HCT116 (cell line): ENCODE data around the gene DGKB. TPM values are rescaled to one million over a fixed set of nuclear protein-coding genes. Genes with fewer than 3 reads are reported as not detected.

ENCODE experiments used
- ATAC-seq: fragments of 200-7000 bp; cut with Tn5 transposase; 2 replicates; pipeline ENCODE4 v1.9.1; 2020; ENCODE audit warnings: mild to moderate bottlenecking, moderate library complexity
- BruUV-seq: library from RNA; stranded (reverse); fragments of 400-500 nt; replicated peaks from 2 replicates; lab custom pipeline; 2021; lab: Mats Ljungman, UMichigan
- CTCF ChIA-PET: fragments of 300-600 bp; sonication (Branson Sonifier 250); formaldehyde crosslinking; loops from one replicate; lab custom pipeline; 2021; ENCODE audit warnings: antibody characterized with exemption; lab: Charles Lee
- POLR2A ChIA-PET: fragments of 300-600, 350-600 bp; sonication (Branson Sonifier 250); formaldehyde crosslinking; loops from one replicate; lab custom pipeline; 2021; ENCODE audit warnings: antibody characterized with exemption; lab: Charles Lee
- RAD21 ChIA-PET, 2 experiments: fragments of 300-600 bp; sonication (Branson Sonifier 250); formaldehyde crosslinking; loops; one replicate each; lab custom pipeline; 2023; ENCODE audit warnings: low total read pairs in 2 of 2; ENCODE audit not compliant: uncharacterized antibody in 2 of 2, unreplicated experiment in 2 of 2, low non-redundant PET in 1 of 2; lab: Charles Lee
- DNase-seq: peaks from one replicate; pipeline ENCODE4 v3.0.0-alpha.2; 2010; ENCODE audit warnings: low read depth, low spot score
- H2AFZ ChIP-seq: fragments of 200-600 bp; shearing (Covaris generic), sonication (generic); 2 replicates; pipeline ENCODE4 v1.6.1; 2017; ENCODE audit warnings: low read depth, mixed run types, mixed read lengths, antibody characterized with exemption, low read length; ENCODE audit not compliant: poor library complexity, severe bottlenecking
- H3K27ac ChIP-seq: 2 replicates; pipeline ENCODE4 v1.5.1; 2012; ENCODE audit warnings: low read depth, low read length
- H3K27me3 ChIP-seq: fragments of 200-600 bp; sonication (generic); 2 replicates; pipeline ENCODE4 v1.6.1; 2016; ENCODE audit warnings: mixed run types, low read length, mixed read lengths; ENCODE audit not compliant: insufficient read depth
- H3K36me3 ChIP-seq, 2 experiments: fragments of 200-500 bp in 1 of 2; fragments of 200-600 bp in 1 of 2; sonication (Bioruptor generic) in 1 of 2; sonication (generic) in 1 of 2; 2 replicates each; pipeline versions ENCODE4 v1.5.1 to v1.6.1; 2014 to 2016; ENCODE audit warnings: low read length in 2 of 2, inconsistent platforms in 1 of 2, mixed read lengths in 1 of 2, mixed run types in 1 of 2; ENCODE audit not compliant: insufficient read depth in 2 of 2, control insufficient read depth in 1 of 2
- H3K4me1 ChIP-seq, 2 experiments: fragments of 200-600 bp in 1 of 2; sonication (generic) in 1 of 2; 2 replicates each; pipeline versions ENCODE4 v1.5.1 to v1.6.1; 2012 to 2017; ENCODE audit warnings: low read length in 2 of 2, inconsistent platforms in 1 of 2, mild to moderate bottlenecking in 1 of 2, mixed read lengths in 1 of 2, mixed run types in 1 of 2, moderate library complexity in 1 of 2; ENCODE audit not compliant: insufficient read depth in 2 of 2, control insufficient read depth in 1 of 2
- H3K4me2 ChIP-seq: fragments of 200-600 bp; sonication (generic); 2 replicates; pipeline ENCODE4 v1.6.1; 2017; ENCODE audit warnings: mixed run types, low read length, mixed read lengths
- H3K4me3 ChIP-seq, 2 experiments: fragments of 200-600 bp in 1 of 2; sonication (generic) in 1 of 2; replicated peaks in 1 of 2; 2 replicates each; pipeline ENCODE4 v1.5.1; 2011 to 2016; ENCODE audit warnings: low read length in 2 of 2, control low read depth in 1 of 2, low read depth in 1 of 2, mild to moderate bottlenecking in 1 of 2, mixed read lengths in 1 of 2, mixed run types in 1 of 2
- H3K79me2 ChIP-seq: fragments of 200-600 bp; sonication (generic); 2 replicates; pipeline ENCODE4 v1.6.1; 2017; ENCODE audit warnings: mild to moderate bottlenecking, mixed run types, low read length, moderate library complexity, mixed read lengths; ENCODE audit not compliant: insufficient read depth
- H3K9ac ChIP-seq: fragments of 200-600 bp; sonication (generic); 2 replicates; pipeline ENCODE4 v1.6.1; 2016; ENCODE audit warnings: low read length, mixed read lengths
- H3K9me2 ChIP-seq: fragments of 200-600 bp; sonication (generic), shearing (Covaris generic); 2 replicates; pipeline ENCODE4 v1.6.1; 2017; ENCODE audit warnings: mixed run types, mild to moderate bottlenecking, moderate library complexity; ENCODE audit not compliant: insufficient read depth
- H3K9me3 ChIP-seq, 2 experiments: fragments of 200-500 bp in 1 of 2; fragments of 200-600 bp in 1 of 2; sonication (Bioruptor generic) in 1 of 2; sonication (generic) in 1 of 2; 2 replicates each; pipeline ENCODE4 v1.6.1; 2014 to 2017; ENCODE audit warnings: low read length in 2 of 2, mixed read lengths in 2 of 2, inconsistent platforms in 1 of 2, low read depth in 1 of 2, mild to moderate bottlenecking in 1 of 2, mixed run types in 1 of 2, moderate library complexity in 1 of 2; ENCODE audit not compliant: control insufficient read depth in 1 of 2, insufficient read depth in 1 of 2
- H4K20me1 ChIP-seq: fragments of 200-600 bp; sonication (generic), shearing (Covaris generic); 2 replicates; pipeline ENCODE4 v1.6.1; 2017; ENCODE audit warnings: mixed run types, mild to moderate bottlenecking, moderate library complexity; ENCODE audit not compliant: insufficient read depth
- CBX3 ChIP-seq: IDR thresholded peaks from 2 replicates; pipeline ENCODE4 v1.6.1; 2012; ENCODE audit warnings: low read depth
- CEBPB ChIP-seq: IDR thresholded peaks from 2 replicates; pipeline ENCODE4 v1.6.1; 2012; ENCODE audit warnings: low read depth
- EGR1 ChIP-seq: IDR thresholded peaks from 2 replicates; pipeline ENCODE4 v1.6.1; 2012; ENCODE audit warnings: low read depth
- ELF1 ChIP-seq: IDR thresholded peaks from 2 replicates; pipeline ENCODE4 v1.6.1; 2012; ENCODE audit warnings: low read depth, borderline replicate concordance
- EZH2 ChIP-seq: fragments of 200-600 bp; sonication (generic); IDR thresholded peaks from 2 replicates; pipeline ENCODE4 v1.6.1; 2017; ENCODE audit warnings: antibody characterized with exemption, mixed run types
- FOSL1 ChIP-seq: IDR thresholded peaks from 2 replicates; pipeline ENCODE4 v1.6.1; 2012; ENCODE audit warnings: low read depth
- MAX ChIP-seq: IDR thresholded peaks from 2 replicates; pipeline ENCODE4 v1.6.1; 2012
- POLR2A ChIP-seq: IDR thresholded peaks from 2 replicates; pipeline ENCODE4 v1.7.0; 2011; ENCODE audit warnings: borderline replicate concordance; ENCODE audit not compliant: insufficient read depth, insufficient read length; ENCODE audit errors: extremely low read depth
- POLR2AphosphoS5 ChIP-seq: IDR thresholded peaks from 2 replicates; pipeline ENCODE4 v1.6.1; 2011; ENCODE audit warnings: mild to moderate bottlenecking, low read depth, low read length, moderate library complexity
- SIN3A ChIP-seq: IDR thresholded peaks from 2 replicates; pipeline ENCODE4 v1.6.1; 2012; ENCODE audit warnings: low read depth
- SRF ChIP-seq: IDR thresholded peaks from 2 replicates; pipeline ENCODE4 v1.6.1; 2012; ENCODE audit warnings: low read depth
- TCF7L2 ChIP-seq: IDR thresholded peaks from 2 replicates; pipeline ENCODE4 v1.7.0; 2011; ENCODE audit warnings: borderline replicate concordance, inconsistent platforms; ENCODE audit not compliant: insufficient read depth, insufficient read length; ENCODE audit errors: extremely low read depth
- ZNF274 ChIP-seq: fragments of 200-500 bp; sonication (Bioruptor generic); IDR thresholded peaks from 2 replicates; pipeline ENCODE4 v1.6.1; 2014; ENCODE audit warnings: mild to moderate bottlenecking, low read depth, low read length, inconsistent platforms
- intact Hi-C: fragments of 100-400 bp; cut with micrococcal nuclease; formaldehyde crosslinking; loops from 2 replicates; pipeline ENCODE4 v1.10.0; 2022
- total RNA-seq: library from RNA; stranded (reverse); gene quantifications from one replicate; pipeline ENCODE4 v1.2.1, GENCODE V29; 2021; ENCODE audit not compliant: unreplicated experiment

Gene DGKB
- total RNA-seq, 1 experiment from 2014 or later = 0.05 TPM

GRCh38 chr7:14836571-14837189 lies 65.9 kb downstream of the DGKB start:
- CTCF ChIA-PET = no interaction called here
- H3K79me2 ChIP-seq = no peaks in the 10 kb centered on the region
- POLR2A ChIA-PET = no interaction called here
- intact Hi-C loops = no loop called here
- H2AFZ ChIP-seq = peak overlapping the region; percentile 1
- DNase-seq (peak; percentile 10), ATAC-seq (peak; percentile 78)
- no peaks in the 10 kb centered on the region for H3K36me3 ChIP-seq
- no peak for TF ChIP-seq ELF1
- no peak for TF ChIP-seq ZNF274
- peak; percentile 45; the same call in 1 of the 2 replicates for TF ChIP-seq MAX
- TF ChIP-seq POLR2AphosphoS5 = no peak
- TF ChIP-seq CEBPB = no peak
- TF ChIP-seq SRF = no peak
- TF ChIP-seq EGR1 = no peak
- peak; percentile 25 for TF ChIP-seq TCF7L2
- TF ChIP-seq SIN3A = no peak
- no peak for TF ChIP-seq CBX3
- no peak for TF ChIP-seq POLR2A
- TF ChIP-seq FOSL1 = peak; percentile 38; the same call in 1 of the 2 replicates
- H3K4me1 ChIP-seq = peaks cover 0 to 9% of the 10 kb centered on the region in 2 experiments; a peak in 2 of 4 replicates
- no peaks in the 10 kb centered on the region for H3K9me2 ChIP-seq
- peak overlapping the region; percentile 49 for H3K4me2 ChIP-seq
- no peak overlapping the region for H3K9ac ChIP-seq
- no peaks in the 10 kb centered on the region for H3K9me3 ChIP-seq
- BruUV-seq = no TSS peak
- RAD21 ChIA-PET = no interaction called here
- H3K27ac ChIP-seq = no peak overlapping the region
- no peak overlapping the region for H3K4me3 ChIP-seq
- no peaks in the 10 kb centered on the region for H4K20me1 ChIP-seq
- no peaks in the 10 kb centered on the region for H3K27me3 ChIP-seq

GRCh38 chr7:14836006-14836405 lies 66.5 kb downstream of the DGKB start:
- no peak overlapping the region for H3K4me2 ChIP-seq
- CTCF ChIA-PET = no interaction called here

More at GRCh38 chr7:14836006-14836405, 66.5 kb downstream of the DGKB start:
- DNase-seq (no peak), ATAC-seq (no peak)
- H3K9me2 ChIP-seq = no peaks in the 10 kb centered on the region
- H4K20me1 ChIP-seq = no peaks in the 10 kb centered on the region
- no peak overlapping the region for H3K4me3 ChIP-seq
- H3K27ac ChIP-seq = no peak overlapping the region
- H2AFZ ChIP-seq = peak overlapping the region; percentile 1
- no peak for TF ChIP-seq EZH2
- TF ChIP-seq EGR1 = no peak
- TF ChIP-seq MAX = no peak
- H3K79me2 ChIP-seq = no peaks in the 10 kb centered on the region
- H3K36me3 ChIP-seq = no peaks in the 10 kb centered on the region
- BruUV-seq = no TSS peak
- H3K9me3 ChIP-seq = no peaks in the 10 kb centered on the region
- no peak overlapping the region for H3K9ac ChIP-seq
- peaks cover 0 to 9% of the 10 kb centered on the region in 2 experiments; a peak in 2 of 4 replicates for H3K4me1 ChIP-seq
- intact Hi-C loops = no loop called here
- H3K27me3 ChIP-seq = no peaks in the 10 kb centered on the region
- RAD21 ChIA-PET = no interaction called here
- POLR2A ChIA-PET = no interaction called here
